Small intestine (tissue), 7 donors: ENCODE measurements around the gene TTC19. TPM values are rescaled to one million over a fixed set of nuclear protein-coding genes. Genes with fewer than 3 reads are reported as not detected.

Source experiments
- DNase-seq, 2 donors: peaks; one replicate each; pipeline versions ENCODE4 v3.0.0 to v3.0.0-alpha.2; 2013
- FAIRE-seq: peaks from 2 replicates; lab custom pipeline; 2012; peaks lifted over from hg19 to GRCh38; lab: Jason Lieb, UNC
- H3K27ac ChIP-seq, 3 donors: one replicate each; pipeline ENCODE4 v1.5.1; 2013; ENCODE audit warnings: low read length in 2 of 3, mild to moderate bottlenecking in 2 of 3, control low read depth in 1 of 3, inconsistent platforms in 1 of 3, low read depth in 1 of 3, moderate library complexity in 1 of 3
- H3K27me3 ChIP-seq, 3 donors: one replicate each; pipeline ENCODE4 v1.6.1; 2013; ENCODE audit warnings: low read length in 3 of 3, inconsistent platforms in 1 of 3; ENCODE audit not compliant: control insufficient read depth in 3 of 3, insufficient read depth in 3 of 3
- H3K36me3 ChIP-seq, 3 donors: one replicate each; pipeline ENCODE4 v1.6.1; 2013; ENCODE audit warnings: low read length in 3 of 3, inconsistent platforms in 1 of 3, low read depth in 1 of 3, mild to moderate bottlenecking in 1 of 3, moderate library complexity in 1 of 3; ENCODE audit not compliant: control insufficient read depth in 3 of 3, insufficient read depth in 2 of 3
- H3K4me1 ChIP-seq, 3 donors: one replicate each; pipeline ENCODE4 v1.6.1; 2013; ENCODE audit warnings: low read length in 2 of 3, inconsistent platforms in 1 of 3, low read depth in 1 of 3, mild to moderate bottlenecking in 1 of 3, moderate library complexity in 1 of 3; ENCODE audit not compliant: control insufficient read depth in 3 of 3, insufficient read depth in 2 of 3
- H3K4me3 ChIP-seq, 3 donors: one replicate each; pipeline ENCODE4 v1.5.1; 2013; ENCODE audit warnings: low read length in 3 of 3, control low read depth in 1 of 3, inconsistent platforms in 1 of 3, low read depth in 1 of 3, mild to moderate bottlenecking in 1 of 3, moderate library complexity in 1 of 3
- H3K9me3 ChIP-seq, 2 donors: one replicate each; pipeline ENCODE4 v1.6.1; 2013; ENCODE audit warnings: low read depth in 1 of 2, low read length in 1 of 2; ENCODE audit not compliant: control insufficient read depth in 2 of 2, insufficient read depth in 1 of 2
- WGBS, 3 donors: extraction: QIAGEN DNeasy Blood & Tissue Kit; methylation state at CpG; one replicate each; pipeline ENCODE4 v1.1.7; 2013; 5-methylcytosine and 5-hydroxymethylcytosine counted together
- polyA plus RNA-seq, 4 donors: library from polyadenylated mRNA; stranded (reverse) in 3 of 4; unstranded in 1 of 4; fragments of 200-250 nt in 3 of 4; fragments of 120-200 nt in 1 of 4; gene quantifications; one replicate each; pipeline versions ENCODE4 v1.2.1 to v1.2.3, GENCODE V29; 2013
- donor health status: healthy with polysubstance abuse.
- donor health status: control.
- donor health status: control.
- donor health status: Bipolar disorder and iron deficiency.
- donor health status: healthy.

TTC19 gene
- polyA plus RNA-seq, 4 donors, result 28.9 to 57.1 (median 35.7) TPM

DNA sequence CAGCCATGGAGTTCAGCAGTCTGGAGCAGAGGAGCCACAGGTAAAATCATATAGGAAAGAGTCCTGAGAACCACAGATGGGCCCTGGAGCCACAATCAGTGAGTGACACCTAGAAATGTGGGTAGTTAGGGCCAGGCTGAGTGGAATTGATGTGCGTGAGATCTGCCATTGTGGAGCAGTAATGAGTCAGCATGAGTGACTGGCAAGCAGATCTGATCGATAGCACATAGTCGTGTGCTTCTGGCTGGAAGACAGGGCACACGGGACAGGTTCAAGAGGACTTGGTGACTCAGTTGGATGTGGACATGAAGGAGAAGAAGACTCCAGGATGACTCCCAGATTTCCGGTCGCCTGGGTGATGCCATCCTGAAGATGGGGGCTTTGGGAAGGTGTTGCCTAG is 42.4 kb upstream of the TTC19 start:
- FAIRE-seq, result no peak

DNA sequence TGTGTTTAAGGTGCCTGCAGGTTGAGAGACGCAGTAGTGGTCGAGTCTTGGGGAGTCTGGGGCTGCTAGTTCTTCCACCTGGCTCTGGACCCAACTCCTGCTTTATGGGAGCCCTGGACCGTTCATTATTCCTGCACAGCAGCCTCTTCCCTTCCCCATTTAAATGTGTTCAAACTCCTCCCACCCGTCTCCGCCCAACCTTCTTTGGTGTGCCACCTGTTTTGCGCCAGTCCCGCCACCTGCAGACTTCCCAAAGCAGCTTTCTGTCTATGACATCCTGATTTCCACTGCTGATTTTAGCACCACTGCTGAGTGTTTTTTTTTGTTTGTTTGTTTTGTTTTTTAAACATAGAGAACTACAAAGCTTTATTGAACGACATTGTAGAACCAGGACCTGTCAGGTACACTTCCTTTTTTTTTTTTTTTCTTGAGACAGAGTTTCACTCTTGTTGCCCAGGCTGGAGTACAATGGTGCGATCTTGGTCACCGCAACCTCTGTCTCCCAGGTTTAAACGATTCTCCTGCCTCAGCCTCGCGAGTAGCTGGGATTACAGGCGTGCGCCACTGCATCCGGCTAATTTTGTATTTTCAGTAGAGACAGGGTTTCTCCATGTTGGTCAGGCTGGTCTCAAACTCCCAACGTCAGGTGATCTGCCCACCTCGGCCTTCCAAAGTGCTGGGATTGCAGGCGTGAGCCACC is 41.9 kb upstream of the TTC19 start:
- no peaks in the 10 kb centered on the region for H3K9me3 ChIP-seq
- DNase-seq (no peak), FAIRE-seq (no peak)
- WGBS, 3 donors, result 88 to 95% (median 93%) methylated on average over 17 to 18 of the region's 19 CpGs
- H3K4me3 ChIP-seq, result no peak overlapping the region
- no peaks in the 10 kb centered on the region for H3K4me1 ChIP-seq
- no peaks in the 10 kb centered on the region for H3K27me3 ChIP-seq
- no peak overlapping the region for H3K27ac ChIP-seq
- peaks cover 0 to 4% (median 0%) of the 10 kb centered on the region in 3 donors for H3K36me3 ChIP-seq

More for the DNA sequence above, 42.4 kb upstream of the TTC19 start:
- WGBS, 3 donors, result 76 to 95% (median 83%) methylated on average over 6 of the region's 6 CpGs
- H3K9me3 ChIP-seq, result no peaks in the 10 kb centered on the region
- DNase-seq, result no peak
- H3K36me3 ChIP-seq, result peaks cover 0 to 4% (median 0%) of the 10 kb centered on the region in 3 donors
- H3K4me1 ChIP-seq, result no peaks in the 10 kb centered on the region
- H3K27ac ChIP-seq, result no peak overlapping the region
- H3K4me3 ChIP-seq, result no peak overlapping the region
- H3K27me3 ChIP-seq, result no peaks in the 10 kb centered on the region

DNA sequence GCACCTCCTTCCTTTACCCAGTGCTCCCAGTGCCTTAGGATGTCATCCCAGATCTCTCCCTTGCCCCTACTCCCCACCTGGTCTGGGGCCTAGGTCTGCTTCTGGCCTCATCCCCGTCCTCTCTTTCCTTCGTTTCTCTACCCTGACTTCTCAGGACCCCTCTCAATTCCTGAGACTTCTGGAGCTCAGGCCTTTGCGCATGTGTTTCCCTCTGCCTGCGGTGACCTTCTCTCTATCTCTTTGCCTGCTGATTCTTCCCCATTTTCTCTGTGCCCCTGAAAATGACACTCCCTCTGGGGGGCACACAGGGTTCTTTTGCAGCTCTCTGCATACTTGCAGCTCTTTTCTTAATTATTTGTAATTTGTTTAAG is 41.2 kb upstream of the TTC19 start:
- no peak overlapping the region for H3K27ac ChIP-seq
- no peak for DNase-seq
- no peak overlapping the region for H3K4me3 ChIP-seq
- no peaks in the 10 kb centered on the region for H3K9me3 ChIP-seq
- H3K36me3 ChIP-seq, result peaks cover 0 to 4% (median 0%) of the 10 kb centered on the region in 3 donors
- no peaks in the 10 kb centered on the region for H3K4me1 ChIP-seq
- no peak for FAIRE-seq
- 88 to 91% (median 90%) methylated on average over 4 of the region's 4 CpGs for WGBS, 3 donors
- H3K27me3 ChIP-seq, result no peaks in the 10 kb centered on the region

DNA sequence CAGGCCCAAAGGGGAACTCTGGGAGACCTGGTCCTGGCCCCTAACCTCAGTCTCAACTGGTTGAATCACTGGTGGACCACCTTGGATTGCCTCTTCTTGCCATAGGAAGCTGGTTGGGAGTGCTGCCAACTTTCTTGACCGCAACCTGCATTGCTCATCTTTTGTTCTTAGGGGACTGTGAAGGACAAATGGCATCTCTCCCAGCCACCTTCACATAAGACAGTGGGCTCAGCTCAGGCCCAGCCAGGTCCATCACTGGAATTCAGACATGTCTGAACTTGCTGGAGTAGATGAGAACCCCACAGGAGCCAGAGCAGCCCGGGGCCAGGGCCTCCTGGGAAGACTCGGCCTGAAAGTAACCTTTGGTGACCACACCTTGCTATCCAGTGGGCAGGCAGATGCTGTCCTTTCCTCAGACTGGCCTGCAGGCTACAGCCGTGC is 35.9 kb upstream of the TTC19 start:
- DNase-seq (no peak), FAIRE-seq (no peak)
- Histone ChIP-seq H3K4me3 (no peak overlapping the region), H3K4me1 (peaks cover 0 to 9% (median 0%) of the 10 kb centered on the region in 3 donors), H3K9me3 (no peaks in the 10 kb centered on the region), H3K27ac (no peak overlapping the region), H3K36me3 (no peaks in the 10 kb centered on the region), H3K27me3 (no peaks in the 10 kb centered on the region)
- 88 to 90% (median 88%) methylated on average over 4 of the region's 4 CpGs for WGBS, 3 donors

DNA sequence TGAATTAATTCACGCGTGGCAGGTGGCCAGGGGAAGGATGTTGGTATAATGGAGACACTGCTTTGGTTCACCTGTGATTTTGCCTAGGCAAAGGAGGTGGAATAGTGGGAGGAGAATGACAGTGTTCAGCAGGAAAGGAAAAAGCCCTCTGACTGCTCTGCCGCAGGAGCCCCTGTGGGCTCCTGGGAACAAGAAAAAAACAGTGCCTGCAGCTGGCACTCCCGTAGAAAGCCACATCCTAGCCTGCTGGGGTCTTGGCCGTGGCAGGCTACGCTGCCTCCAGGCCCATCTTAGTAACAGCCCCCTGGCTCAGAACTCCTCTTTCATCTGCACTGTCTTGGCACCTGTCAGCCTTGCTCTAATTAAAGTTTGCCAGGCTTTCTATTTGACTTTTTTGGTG is 34.1 kb upstream of the TTC19 start:
- H3K36me3 ChIP-seq, result peaks cover 0 to 4% (median 0%) of the 10 kb centered on the region in 3 donors
- H3K27ac ChIP-seq, result no peak overlapping the region
- no peaks in the 10 kb centered on the region for H3K27me3 ChIP-seq
- H3K4me3 ChIP-seq, result no peak overlapping the region
- FAIRE-seq (no peak), DNase-seq (no peak)
- no peaks in the 10 kb centered on the region for H3K9me3 ChIP-seq
- H3K4me1 ChIP-seq, result peaks cover 0 to 9% (median 0%) of the 10 kb centered on the region in 3 donors
- 59 to 69% (median 69%) methylated on average over 6 of the region's 6 CpGs for WGBS, 3 donors

DNA sequence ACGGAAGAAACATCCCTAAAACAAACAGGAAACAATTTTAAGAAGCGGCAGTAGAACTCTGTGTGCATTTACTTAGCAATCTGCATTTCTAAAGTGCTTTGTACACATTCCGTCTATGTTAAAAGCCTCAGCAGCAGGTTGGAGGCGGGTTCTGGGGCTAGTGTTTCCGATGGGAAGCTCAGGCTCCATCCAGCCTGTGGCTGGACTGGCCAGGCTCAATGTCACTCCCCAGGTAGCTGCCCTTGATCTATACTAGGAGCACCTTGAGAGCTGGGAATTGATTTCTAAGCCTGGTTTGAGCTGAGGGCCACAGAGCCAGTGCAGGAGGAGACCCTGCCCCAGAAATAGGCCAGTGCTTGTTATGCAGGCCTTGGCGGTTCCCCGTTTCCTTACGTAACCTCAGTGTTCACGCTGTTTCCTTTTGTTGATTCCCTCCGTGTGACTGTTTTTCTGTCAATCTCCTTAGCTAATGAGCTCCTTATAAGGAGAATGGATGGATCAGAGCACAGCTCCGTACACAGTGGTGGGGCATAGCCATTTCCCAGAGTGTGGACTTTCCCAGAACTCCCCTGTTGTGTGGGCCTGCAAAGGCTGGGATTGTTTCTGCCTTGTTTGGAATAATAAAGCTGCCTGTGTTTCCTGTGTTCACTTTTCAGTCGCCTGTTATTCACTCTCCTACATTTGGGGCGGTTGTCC is 33.3 kb upstream of the TTC19 start:
- H3K27ac ChIP-seq, result peak overlapping the region in 2 of 3 donors; percentile 7 to 16
- H3K4me3 ChIP-seq, result no peak overlapping the region
- peaks cover 0 to 4% (median 0%) of the 10 kb centered on the region in 3 donors for H3K36me3 ChIP-seq
- peaks cover 0 to 9% (median 0%) of the 10 kb centered on the region in 3 donors for H3K4me1 ChIP-seq
- H3K27me3 ChIP-seq, result no peaks in the 10 kb centered on the region
- 50 to 76% (median 72%) methylated on average over 13 of the region's 13 CpGs for WGBS, 3 donors
- no peaks in the 10 kb centered on the region for H3K9me3 ChIP-seq
- FAIRE-seq, result no peak
- peak in 1 of 2 donors; percentile 41 for DNase-seq

DNA sequence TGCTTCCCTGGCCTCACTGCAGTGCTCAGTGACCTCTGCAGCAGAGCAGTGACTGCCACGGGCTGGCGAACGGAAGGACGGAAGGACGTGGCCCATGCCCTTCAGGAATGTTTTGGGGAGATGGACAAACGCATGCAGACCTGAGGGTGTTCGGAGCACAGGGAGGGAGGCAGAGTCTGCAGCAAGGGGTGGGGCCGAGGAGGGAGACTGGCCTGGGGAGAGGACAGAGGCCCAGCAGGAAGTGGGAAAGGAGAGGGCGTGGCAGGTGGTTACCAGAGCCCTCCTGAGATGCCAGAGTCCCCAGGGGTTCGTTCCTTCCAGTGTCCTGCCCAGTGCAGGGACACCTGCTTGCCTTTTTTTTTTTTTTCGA is 32.8 kb upstream of the TTC19 start:
- Histone ChIP-seq H3K27me3 (no peaks in the 10 kb centered on the region), H3K36me3 (peaks cover 0 to 4% (median 0%) of the 10 kb centered on the region in 3 donors), H3K9me3 (no peaks in the 10 kb centered on the region), H3K27ac (peak overlapping the region in 1 of 3 donors; percentile 16), H3K4me3 (no peak overlapping the region), H3K4me1 (peaks cover 0 to 9% (median 0%) of the 10 kb centered on the region in 3 donors)
- FAIRE-seq (no peak), DNase-seq (peak in 1 of 2 donors; percentile 36)
- WGBS, 3 donors, result 47 to 63% (median 60%) methylated on average over 10 to 11 of the region's 11 CpGs

DNA sequence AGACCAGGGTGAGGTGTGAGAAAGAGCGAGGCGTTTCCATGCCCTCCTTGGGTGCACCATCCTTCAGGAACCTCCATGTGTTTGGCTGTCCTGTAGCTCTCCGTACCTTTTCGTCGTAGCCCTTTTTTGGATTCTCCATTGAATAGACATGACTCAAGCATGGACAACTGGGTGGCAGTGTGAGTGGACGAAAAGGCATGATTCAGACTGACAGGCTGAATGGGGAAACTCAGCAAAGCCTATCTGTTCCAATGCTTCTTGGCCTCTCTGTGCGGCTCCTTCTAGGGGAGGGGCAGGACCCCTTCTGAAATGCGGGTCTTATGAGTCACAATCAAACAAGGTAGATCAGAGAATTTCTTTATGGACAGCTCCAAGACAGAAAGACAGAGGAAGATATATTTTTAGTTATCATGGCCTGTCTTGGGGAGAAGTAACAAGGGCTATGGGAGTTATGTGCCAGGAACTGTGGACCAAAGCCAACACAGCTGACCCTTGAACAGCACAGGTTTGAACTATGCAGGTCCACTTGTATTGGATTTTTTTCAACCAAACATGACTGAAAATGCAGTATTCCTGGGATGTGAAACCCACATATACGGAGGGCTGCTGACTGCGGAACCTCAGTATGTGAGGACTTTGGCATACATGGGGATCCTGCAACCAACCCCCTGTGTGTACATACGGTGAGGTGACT is 31.8 kb upstream of the TTC19 start:
- Histone ChIP-seq H3K27ac (no peak overlapping the region), H3K9me3 (no peaks in the 10 kb centered on the region), H3K27me3 (no peaks in the 10 kb centered on the region), H3K4me3 (no peak overlapping the region), H3K4me1 (peaks cover 0 to 9% (median 0%) of the 10 kb centered on the region in 3 donors), H3K36me3 (peaks cover 0 to 4% (median 0%) of the 10 kb centered on the region in 3 donors)
- no peak for DNase-seq
- 86 to 89% (median 89%) methylated on average over 11 of the region's 11 CpGs for WGBS, 3 donors
- no peak for FAIRE-seq
